ENCODE measurements around the gene LIX1L. TPM values are rescaled to one million over a fixed set of nuclear protein-coding genes. Genes with fewer than 3 reads are reported as not detected.
A peak's percentile ranks its signal among the peaks of the same experiment; 100 is the strongest.

LIX1L gene
- total and polyA plus RNA-seq, 2 of the 13 experiments (the other 11 are each of a cell fraction or from before 2014, with no cell fraction given): 8.1 to 24.9 TPM

DNA sequence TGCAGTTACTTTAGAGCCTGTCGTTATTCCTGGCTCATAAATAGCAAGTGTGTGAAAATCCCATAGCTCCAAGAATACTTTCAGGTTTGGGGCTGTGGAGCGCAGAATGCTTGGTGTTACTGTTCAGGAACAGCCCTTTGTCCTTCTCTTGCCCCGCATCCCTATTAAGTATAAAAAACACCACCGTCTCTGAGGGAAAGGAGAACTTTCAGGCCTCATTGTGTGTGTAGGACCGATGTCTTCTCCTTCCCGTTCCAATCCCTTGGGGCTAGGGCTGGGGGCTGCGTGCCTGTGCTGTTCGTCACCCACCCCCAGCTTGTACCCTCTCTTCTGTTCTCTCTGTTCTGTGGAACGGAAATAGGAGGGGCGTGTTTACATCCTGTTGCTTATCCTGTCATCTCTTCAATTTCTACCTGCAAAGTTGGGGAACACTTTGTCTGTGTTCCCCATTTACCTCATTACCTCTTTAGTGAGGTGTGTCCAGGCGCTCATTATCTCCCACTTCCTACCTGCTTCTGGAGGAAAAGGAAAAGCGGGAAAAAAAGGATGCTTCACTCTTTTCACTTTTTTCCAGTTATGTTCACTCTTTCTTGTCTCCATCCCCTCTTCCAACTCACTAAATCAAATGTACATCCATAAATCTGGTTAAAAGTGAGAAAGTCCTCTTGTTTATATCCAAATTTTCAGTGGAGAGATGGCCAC is 39.4 kb upstream of the LIX1L start (continued):
- TF ChIP-seq RNF219 (CRISPR knock-in tag; IDR thresholded peaks at IDR 0.05) (no peak), CC2D1A (CRISPR knock-in tag; IDR thresholded peaks at IDR 0.05) (no peak), EP300 (IDR thresholded peaks at IDR 0.05; ENCODE audit: low read depth in 2 of 2, low read length in 2 of 2) (peak in 1 of 2 experiments; percentile 50; a peak in 2 of 4 replicates), EP300 (CRISPR knock-in tag; IDR thresholded peaks at IDR 0.05; ENCODE audit: borderline replicate concordance) (0 out of 2 replicates have a peak, but pooled peaks have one; percentile 26), ZNF589 (CRISPR knock-in tag; conservative IDR thresholded peaks at IDR 0.05) (no peak), ZNF329 (CRISPR knock-in tag; IDR thresholded peaks at IDR 0.05; ENCODE audit: low read depth) (no peak), FOXK2 (IDR thresholded peaks at IDR 0.05) (peak; percentile 7; the same call in 1 of the 2 replicates), NBN (conservative IDR thresholded peaks at IDR 0.05) (no peak), FOXA1 (IDR thresholded peaks at IDR 0.05) (no peak), FOXA1 (CRISPR knock-in tag; IDR thresholded peaks at IDR 0.05) (peak; percentile 54), TAF1 (CRISPR knock-in tag; IDR thresholded peaks at IDR 0.05) (no peak), ZC3H4 (CRISPR knock-in tag; IDR thresholded peaks at IDR 0.05; ENCODE audit: borderline replicate concordance) (peak; percentile 21; the same call in 1 of the 2 replicates), ZNF350 (CRISPR knock-in tag; IDR thresholded peaks at IDR 0.05; ENCODE audit: borderline replicate concordance, low read depth) (no peak), JUN (CRISPR knock-in tag; IDR thresholded peaks at IDR 0.05) (no peak), MTA1 (CRISPR knock-in tag; IDR thresholded peaks at IDR 0.05; ENCODE audit: borderline replicate concordance) (no peak), HNF4G (IDR thresholded peaks at IDR 0.05; ENCODE audit: borderline replicate concordance, low read depth, low read length) (no peak), HNF4G (CRISPR knock-in tag; IDR thresholded peaks at IDR 0.05; ENCODE audit: borderline replicate concordance, low read depth) (0 out of 2 replicates have a peak, but pooled peaks have one; percentile 7), ETV5 (CRISPR knock-in tag; IDR thresholded peaks at IDR 0.05; ENCODE audit: borderline replicate concordance) (peak; percentile 97), ZNF7 (CRISPR knock-in tag; IDR thresholded peaks at IDR 0.05) (no peak), KAT8 (CRISPR knock-in tag; IDR thresholded peaks at IDR 0.05) (0 out of 2 replicates have a peak, but pooled peaks have one; percentile 25), ZBTB10 (CRISPR knock-in tag; IDR thresholded peaks at IDR 0.05; ENCODE audit: borderline replicate concordance) (peak; percentile 66; the same call in 1 of the 2 replicates), PCBP1 (IDR thresholded peaks at IDR 0.05; ENCODE audit: borderline replicate concordance, low read depth, low read length) (no peak), KDM1A (CRISPR knock-in tag; IDR thresholded peaks at IDR 0.05) (0 out of 2 replicates have a peak, but pooled peaks have one; percentile 13), RBFOX2 (IDR thresholded peaks at IDR 0.05; ENCODE audit: low read depth, low read length) (0 out of 2 replicates have a peak, but pooled peaks have one; percentile 45), ZBTB7A (CRISPR knock-in tag; IDR thresholded peaks at IDR 0.05) (peak; percentile 87), ZNF224 (CRISPR knock-in tag; IDR thresholded peaks at IDR 0.05) (peak; percentile 3; the same call in 1 of the 2 replicates)
- TF ChIP-seq, protein P1, sequence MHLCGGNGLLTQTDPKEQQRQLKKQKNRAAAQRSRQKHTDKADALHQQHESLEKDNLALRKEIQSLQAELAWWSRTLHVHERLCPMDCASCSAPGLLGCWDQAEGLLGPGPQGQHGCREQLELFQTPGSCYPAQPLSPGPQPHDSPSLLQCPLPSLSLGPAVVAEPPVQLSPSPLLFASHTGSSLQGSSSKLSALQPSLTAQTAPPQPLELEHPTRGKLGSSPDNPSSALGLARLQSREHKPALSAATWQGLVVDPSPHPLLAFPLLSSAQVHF (CRISPR knock-in tag; IDR thresholded peaks at IDR 0.05): no peak

Measured in HepG2 (cell line).